ENCODE measurements around the gene GSDMA. TPM values are rescaled to one million over a fixed set of nuclear protein-coding genes. Genes with fewer than 3 reads are reported as not detected.

GSDMA gene
- total RNA-seq, 1 donor from 2014 or later: 0.23 TPM

DNA sequence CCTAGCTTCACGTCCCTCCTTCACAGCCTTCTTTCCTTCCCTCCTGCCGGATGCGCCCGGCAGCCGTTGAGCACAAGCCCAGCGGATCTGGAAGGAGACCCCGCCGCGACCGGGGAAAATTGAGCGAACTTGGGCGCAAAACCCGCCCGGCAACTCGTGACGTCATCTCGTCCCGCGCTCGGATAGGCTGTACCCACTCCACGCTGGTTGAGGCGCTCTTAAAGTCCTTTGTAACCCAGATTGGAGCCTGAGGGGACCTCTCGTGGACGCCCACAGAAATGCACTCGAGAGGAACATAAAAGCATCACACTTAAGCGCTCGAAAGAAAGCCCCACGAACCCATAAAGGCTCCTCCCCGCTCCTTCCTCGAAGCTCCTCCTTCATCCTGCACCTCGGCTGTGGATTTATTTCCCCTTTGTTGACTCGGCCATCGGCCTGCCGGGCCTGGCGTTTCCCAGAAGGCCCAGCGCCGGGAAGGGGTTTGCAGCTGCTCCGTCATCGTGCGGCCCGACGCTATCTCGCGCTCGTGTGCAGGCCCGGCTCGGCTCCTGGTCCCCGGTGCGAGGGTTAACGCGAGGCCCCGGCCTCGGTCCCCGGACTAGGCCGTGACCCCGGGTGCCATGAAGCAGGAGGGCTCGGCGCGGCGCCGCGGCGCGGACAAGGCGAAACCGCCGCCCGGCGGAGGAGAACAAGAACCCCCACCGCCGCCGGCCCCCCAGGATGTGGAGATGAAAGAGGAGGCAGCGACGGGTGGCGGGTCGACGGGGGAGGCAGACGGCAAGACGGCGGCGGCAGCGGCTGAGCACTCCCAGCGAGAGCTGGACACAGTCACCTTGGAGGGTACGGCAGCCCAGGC is 17.8 kb downstream of the GSDMA start, which contains the start of gene PSMD3:
PSMD3 (plus strand) TSS at position 457 of the 856 bp plus-strand sequence; CDS start at position 621, 164 bp downstream.
- TF ChIP-seq, protein P1, sequence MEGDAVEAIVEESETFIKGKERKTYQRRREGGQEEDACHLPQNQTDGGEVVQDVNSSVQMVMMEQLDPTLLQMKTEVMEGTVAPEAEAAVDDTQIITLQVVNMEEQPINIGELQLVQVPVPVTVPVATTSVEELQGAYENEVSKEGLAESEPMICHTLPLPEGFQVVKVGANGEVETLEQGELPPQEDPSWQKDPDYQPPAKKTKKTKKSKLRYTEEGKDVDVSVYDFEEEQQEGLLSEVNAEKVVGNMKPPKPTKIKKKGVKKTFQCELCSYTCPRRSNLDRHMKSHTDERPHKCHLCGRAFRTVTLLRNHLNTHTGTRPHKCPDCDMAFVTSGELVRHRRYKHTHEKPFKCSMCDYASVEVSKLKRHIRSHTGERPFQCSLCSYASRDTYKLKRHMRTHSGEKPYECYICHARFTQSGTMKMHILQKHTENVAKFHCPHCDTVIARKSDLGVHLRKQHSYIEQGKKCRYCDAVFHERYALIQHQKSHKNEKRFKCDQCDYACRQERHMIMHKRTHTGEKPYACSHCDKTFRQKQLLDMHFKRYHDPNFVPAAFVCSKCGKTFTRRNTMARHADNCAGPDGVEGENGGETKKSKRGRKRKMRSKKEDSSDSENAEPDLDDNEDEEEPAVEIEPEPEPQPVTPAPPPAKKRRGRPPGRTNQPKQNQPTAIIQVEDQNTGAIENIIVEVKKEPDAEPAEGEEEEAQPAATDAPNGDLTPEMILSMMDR (conservative IDR thresholded peaks at IDR 0.05; ENCODE audit: low read depth, low read length): peak; percentile 76
- H3K4me3 ChIP-seq (ENCODE audit: low read depth, low read length): peak within 1 kb of the TSS; percentile 67
- DNase-seq (ENCODE audit: low read depth): peak; percentile 99

- TF ChIP-seq, protein P1 (conservative IDR thresholded peaks at IDR 0.05; ENCODE audit: low read depth, low read length): no peak
Measured at GRCh38 chr17:39981207-39981741, 18.5 kb downstream of the GSDMA start.

GRCh38 chr17:39981766-39982375 is 19.1 kb downstream of the GSDMA start:
- H3K4me3 ChIP-seq (ENCODE audit: low read depth, low read length): peak overlapping the region; percentile 67
- TF ChIP-seq, protein P1 (conservative IDR thresholded peaks at IDR 0.05; ENCODE audit: low read depth, low read length): no peak
- DNase-seq (ENCODE audit: low read depth): no peak

More at GRCh38 chr17:39981207-39981741, 18.5 kb downstream of the GSDMA start:
- H3K4me3 ChIP-seq (ENCODE audit: low read depth, low read length): peak overlapping the region; percentile 67
- DNase-seq (ENCODE audit: low read depth): no peak

DNA sequence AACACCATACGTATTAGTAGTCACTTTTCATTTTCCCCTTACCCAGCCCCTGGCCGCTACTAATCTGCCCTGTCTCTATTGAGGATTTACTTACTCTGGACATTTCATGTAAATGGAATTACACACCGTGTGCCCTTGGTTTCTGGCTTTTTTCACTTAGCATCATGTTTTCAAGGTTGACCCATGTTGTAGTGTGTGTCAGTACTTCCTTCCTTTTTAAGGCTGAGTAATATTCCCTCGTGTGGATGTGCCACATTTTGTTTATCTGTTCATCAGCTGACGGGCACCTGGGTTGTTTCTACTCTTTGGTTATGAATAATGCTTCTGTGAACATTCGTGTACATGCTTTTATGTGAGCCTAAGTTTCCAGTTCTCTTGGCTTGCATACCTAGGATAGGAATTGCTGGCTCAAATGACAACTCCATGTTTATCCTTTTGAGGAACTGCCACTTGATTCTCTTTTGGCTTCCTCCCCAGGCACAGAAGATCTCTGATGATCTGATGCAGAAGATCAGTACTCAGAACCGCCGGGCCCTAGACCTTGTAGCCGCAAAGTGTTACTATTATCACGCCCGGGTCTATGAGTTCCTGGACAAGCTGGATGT is 25.5 kb downstream of the GSDMA start:
- no peak for DNase-seq (ENCODE audit: low read depth)
- TF ChIP-seq, protein P1 (conservative IDR thresholded peaks at IDR 0.05; ENCODE audit: low read depth, low read length): no peak

DNA sequence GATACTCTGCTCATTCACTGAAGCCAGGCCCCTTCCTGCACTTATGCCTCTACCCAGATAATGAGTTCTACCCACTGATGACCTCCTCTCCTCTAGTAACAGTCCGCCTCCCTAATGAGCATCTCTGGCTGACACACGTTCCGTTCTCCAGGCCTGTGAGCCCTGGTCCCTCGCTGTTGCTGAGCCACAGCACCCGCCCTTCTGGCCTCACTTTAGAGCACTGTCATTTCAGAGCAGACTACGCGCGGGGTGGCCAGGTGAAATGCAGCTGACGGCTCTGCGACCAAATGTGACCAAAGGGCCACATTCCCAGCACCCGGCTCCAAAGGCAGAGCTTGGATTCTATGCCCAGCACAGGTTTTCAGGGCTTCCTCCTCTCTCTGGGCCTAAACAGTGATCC is 31.6 kb downstream of the GSDMA start:
- DNase-seq (ENCODE audit: low read depth): no peak
- H3K4me3 ChIP-seq (ENCODE audit: low read depth, low read length): no peak overlapping the region
- TF ChIP-seq, protein P1 (conservative IDR thresholded peaks at IDR 0.05; ENCODE audit: low read depth, low read length): no peak

More for the DNA sequence above, 25.5 kb downstream of the GSDMA start:
- H3K4me3 ChIP-seq (ENCODE audit: low read depth, low read length): no peak overlapping the region

DNA sequence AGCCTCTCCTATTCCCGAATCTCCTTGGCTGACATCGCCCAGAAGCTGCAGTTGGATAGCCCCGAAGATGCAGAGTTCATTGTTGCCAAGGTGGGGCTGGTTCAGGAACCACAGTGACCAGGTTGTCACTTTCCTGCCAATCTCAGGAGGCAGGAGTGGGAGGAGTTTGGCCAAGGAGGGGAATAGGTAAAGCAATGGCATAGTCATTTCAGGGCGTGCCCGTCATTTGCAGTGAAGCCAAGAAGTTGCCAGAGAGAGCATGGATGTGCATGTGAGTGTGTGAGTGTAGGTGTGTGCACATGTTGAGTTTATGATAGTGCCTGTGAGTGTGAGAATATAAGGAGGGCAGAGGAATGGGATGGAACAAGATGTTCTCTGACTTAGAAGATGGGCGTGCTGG is 32.6 kb downstream of the GSDMA start:
- TF ChIP-seq, protein P1 (conservative IDR thresholded peaks at IDR 0.05; ENCODE audit: low read depth, low read length): no peak
- no peak overlapping the region for H3K4me3 ChIP-seq (ENCODE audit: low read depth, low read length)
- no peak for DNase-seq (ENCODE audit: low read depth)
